Pancreas (tissue), 10 donors: Measurements from ENCODE around the gene SH2D1B. TPM values are rescaled to one million over a fixed set of nuclear protein-coding genes. Genes with fewer than 3 reads are reported as not detected.

Experiments
- ATAC-seq, 4 donors: fragments of 200-7000 bp; cut with Tn5 transposase; one replicate each; pipeline versions ENCODE4 v1.8.0 to v1.9.1; 2020; ENCODE audit warnings: mild to moderate bottlenecking in 4 of 4, moderate library complexity in 4 of 4
- DNase-seq, 6 donors: peaks; one replicate each; pipeline ENCODE4 v3.0.0-alpha.2; 2020
- FAIRE-seq: peaks from 2 replicates; lab custom pipeline; 2012; peaks lifted over from hg19 to GRCh38; lab: Jason Lieb, UNC
- H3K27ac ChIP-seq, 4 donors: fragments of 200-600 bp; sonication (generic); 1 replicate in 3 of 4; 2 replicates in 1 of 4; pipeline versions ENCODE4 v1.5.0 to v1.8.0; 2020
- H3K27me3 ChIP-seq, 4 donors: fragments of 200-600 bp; one replicate each; pipeline ENCODE4 v1.8.0; 2021
- H3K36me3 ChIP-seq, 3 donors: fragments of 200-600 bp; sonication (generic) in 1 of 3; one replicate each; pipeline versions ENCODE4 v1.5.0 to v1.8.0; 2020 to 2021
- H3K4me1 ChIP-seq, 3 donors: fragments of 200-600 bp; one replicate each; pipeline ENCODE4 v1.8.0; 2021
- H3K4me3 ChIP-seq, 4 donors: fragments of 200-600 bp; sonication (generic) in 2 of 4; one replicate each; pipeline versions ENCODE4 v1.5.0 to v1.8.0; 2020 to 2021
- H3K9me3 ChIP-seq, 4 donors: fragments of 200-600 bp; one replicate each; pipeline ENCODE4 v1.8.0; 2021
- WGBS, 2 donors: extraction: QIAGEN DNeasy Blood & Tissue Kit; methylation state at CpG; one replicate each; pipeline ENCODE4 v1.1.7; 2013; 5-methylcytosine and 5-hydroxymethylcytosine counted together
- intact Hi-C, 3 donors: fragments of 100-400 bp; cut with DNase I; formaldehyde crosslinking; loops; one replicate each; pipeline versions ENCODE4 v1.11.1 to v1.14.2; 2022
- polyA plus RNA-seq, 2 donors: library from polyadenylated mRNA; stranded (reverse); fragments of 200-250 nt; gene quantifications; one replicate each; pipeline ENCODE4 v1.2.3, GENCODE V29; 2013
- total RNA-seq, 6 donors: library from RNA; stranded (reverse); fragmentation: NEBNext Ultra II Directional in 4 of 6; extraction: Animal tissue kit (Norgen Biotek cat#: 25700) in 4 of 6; gene quantifications; one replicate each; pipeline versions ENCODE4 v1.2.1 to v1.2.4, GENCODE V29; 2021 to 2023
- TF ChIP-seq, protein P1 (sequence below), 4 donors: fragments of 200-600 bp; sonication (generic) in 3 of 4; IDR thresholded peaks; one replicate each; pipeline versions ENCODE4 v1.5.0 to v1.8.0; 2021; ENCODE audit warnings: antibody characterized with exemption in 4 of 4
- donor health status: healthy with polysubstance abuse.
- donor health status: DM: no; HTN: no; CAD: no; lungs with moderate emphysema.
- donor health status: DM: no; HTN: no; CAD: no.
- donor health status: control.
- donor health status: control.
- donor health status: Bipolar disorder and iron deficiency.
- donor health status: DM: yes; HTN: yes; CAD: no.
- donor health status: DM: no; HTN: no; CAD: no.
- donor health status: DM: no; HTN: no; CAD: no.
- donor health status: DM: yes; HTN: yes; CAD: no.

Gene SH2D1B
- total and polyA plus RNA-seq, 8 donors = 0.06 TPM; not detected in 7

DNA sequence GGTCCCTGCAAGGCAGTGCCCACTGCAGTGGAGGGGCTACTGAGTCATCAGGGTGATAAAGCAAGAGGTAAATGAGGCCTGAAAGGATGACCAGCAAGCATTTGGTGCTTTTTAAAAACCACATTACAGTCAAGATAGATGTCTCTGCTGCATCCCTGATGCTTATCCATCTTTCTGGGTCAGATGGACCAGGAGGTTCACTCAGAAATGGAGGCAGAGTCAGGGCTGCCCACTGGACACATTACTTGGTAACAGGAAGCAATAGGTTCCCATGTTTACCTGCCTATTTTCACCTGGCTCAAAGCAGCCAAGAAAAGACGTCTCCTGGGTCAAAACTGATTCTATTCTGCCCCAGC is 38.9 kb downstream of the SH2D1B start:
- Histone ChIP-seq H3K36me3 (no peaks in the 10 kb centered on the region), H3K27ac (no peak overlapping the region), H3K4me1 (no peaks in the 10 kb centered on the region), H3K9me3 (no peaks in the 10 kb centered on the region), H3K4me3 (no peak overlapping the region), H3K27me3 (no peaks in the 10 kb centered on the region)
- FAIRE-seq (no peak), DNase-seq (no peak), ATAC-seq (no peak)
- intact Hi-C loops = no loop called here
- TF ChIP-seq, protein P1, sequence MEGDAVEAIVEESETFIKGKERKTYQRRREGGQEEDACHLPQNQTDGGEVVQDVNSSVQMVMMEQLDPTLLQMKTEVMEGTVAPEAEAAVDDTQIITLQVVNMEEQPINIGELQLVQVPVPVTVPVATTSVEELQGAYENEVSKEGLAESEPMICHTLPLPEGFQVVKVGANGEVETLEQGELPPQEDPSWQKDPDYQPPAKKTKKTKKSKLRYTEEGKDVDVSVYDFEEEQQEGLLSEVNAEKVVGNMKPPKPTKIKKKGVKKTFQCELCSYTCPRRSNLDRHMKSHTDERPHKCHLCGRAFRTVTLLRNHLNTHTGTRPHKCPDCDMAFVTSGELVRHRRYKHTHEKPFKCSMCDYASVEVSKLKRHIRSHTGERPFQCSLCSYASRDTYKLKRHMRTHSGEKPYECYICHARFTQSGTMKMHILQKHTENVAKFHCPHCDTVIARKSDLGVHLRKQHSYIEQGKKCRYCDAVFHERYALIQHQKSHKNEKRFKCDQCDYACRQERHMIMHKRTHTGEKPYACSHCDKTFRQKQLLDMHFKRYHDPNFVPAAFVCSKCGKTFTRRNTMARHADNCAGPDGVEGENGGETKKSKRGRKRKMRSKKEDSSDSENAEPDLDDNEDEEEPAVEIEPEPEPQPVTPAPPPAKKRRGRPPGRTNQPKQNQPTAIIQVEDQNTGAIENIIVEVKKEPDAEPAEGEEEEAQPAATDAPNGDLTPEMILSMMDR (IDR thresholded peaks at IDR 0.05) = no peak
- 71 to 75% methylated on average over 1 of the region's 1 CpG for WGBS, 2 donors

DNA sequence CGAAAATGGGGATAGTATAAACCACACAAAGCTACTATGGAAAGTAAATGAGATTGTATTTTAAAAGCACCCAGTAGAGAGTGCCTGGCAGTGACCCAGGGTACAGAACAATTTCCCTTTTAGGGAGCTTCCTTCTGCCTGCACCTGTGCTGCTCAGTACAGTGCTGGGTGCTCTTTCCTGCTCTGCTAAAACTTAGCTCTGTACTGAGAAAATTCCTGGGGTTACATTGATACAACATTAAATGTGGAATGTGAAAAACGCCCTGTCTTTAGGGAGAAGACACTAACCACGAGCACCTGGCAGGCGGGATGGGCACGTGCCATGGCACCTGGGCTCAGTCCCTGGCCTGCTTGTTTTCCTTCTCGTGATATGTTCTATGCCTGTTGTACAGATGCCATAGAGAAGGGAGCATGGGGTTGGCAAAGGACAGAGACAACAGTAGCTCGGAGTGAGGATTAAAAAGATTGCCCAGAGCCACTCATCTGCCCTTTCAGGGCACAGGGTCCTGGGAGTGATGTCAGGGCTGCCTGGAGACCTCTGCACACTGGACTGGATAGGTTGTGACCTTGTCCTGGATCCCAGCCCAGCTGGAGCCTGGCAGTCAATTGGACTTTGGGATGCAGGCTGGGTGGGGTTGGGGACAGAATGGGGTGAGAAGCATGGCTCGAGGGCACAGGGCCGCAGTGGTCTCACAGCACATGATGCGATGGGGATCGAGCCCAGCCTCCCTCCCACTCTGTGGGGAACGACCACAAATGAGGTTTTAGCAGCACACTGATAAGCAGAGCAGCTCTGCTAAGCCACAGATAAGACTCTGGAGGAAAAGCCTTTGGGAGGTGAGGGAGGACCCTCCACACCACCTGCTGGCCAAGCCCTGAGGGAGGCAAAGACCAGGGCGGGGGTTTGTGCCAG is 39.5 kb downstream of the SH2D1B start:
- 68 to 70% methylated on average over 13 of the region's 13 CpGs for WGBS, 2 donors
- intact Hi-C loops = no loop called here
- no peak overlapping the region for H3K27ac ChIP-seq
- H3K4me1 ChIP-seq = no peaks in the 10 kb centered on the region
- H3K4me3 ChIP-seq = no peak overlapping the region
- no peaks in the 10 kb centered on the region for H3K36me3 ChIP-seq
- no peak for FAIRE-seq
- H3K9me3 ChIP-seq = no peaks in the 10 kb centered on the region
- TF ChIP-seq, protein P1 (IDR thresholded peaks at IDR 0.05) = no peak
- H3K27me3 ChIP-seq = no peaks in the 10 kb centered on the region
- DNase-seq = no peak
- no peak for ATAC-seq

DNA sequence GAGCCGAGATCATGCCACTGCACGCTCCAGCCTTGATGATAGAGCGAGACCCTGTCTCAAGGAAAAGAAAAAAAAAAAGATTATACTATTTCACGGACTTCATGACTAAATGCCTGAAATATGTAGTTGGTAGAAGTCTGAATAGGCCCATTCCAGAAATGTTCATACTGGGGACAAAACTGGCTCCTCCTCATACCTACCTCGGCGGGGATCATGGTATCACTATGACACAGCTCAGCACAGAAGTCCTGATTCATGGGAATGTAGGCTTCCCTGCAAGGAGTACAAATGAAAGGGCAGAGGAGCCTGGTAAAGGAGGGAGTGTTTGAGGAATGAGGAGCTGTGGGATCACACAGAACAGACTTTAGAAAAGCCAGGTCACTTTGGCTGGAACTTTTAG is 40.3 kb downstream of the SH2D1B start:
- FAIRE-seq (no peak), DNase-seq (no peak), ATAC-seq (no peak)
- Histone ChIP-seq H3K27ac (no peak overlapping the region), H3K9me3 (no peaks in the 10 kb centered on the region), H3K4me1 (no peaks in the 10 kb centered on the region), H3K36me3 (no peaks in the 10 kb centered on the region), H3K27me3 (no peaks in the 10 kb centered on the region), H3K4me3 (no peak overlapping the region)
- TF ChIP-seq, protein P1 (IDR thresholded peaks at IDR 0.05) = no peak
- intact Hi-C loops = no loop called here
- 90 to 93% methylated on average over 6 of the region's 6 CpGs for WGBS, 2 donors

DNA sequence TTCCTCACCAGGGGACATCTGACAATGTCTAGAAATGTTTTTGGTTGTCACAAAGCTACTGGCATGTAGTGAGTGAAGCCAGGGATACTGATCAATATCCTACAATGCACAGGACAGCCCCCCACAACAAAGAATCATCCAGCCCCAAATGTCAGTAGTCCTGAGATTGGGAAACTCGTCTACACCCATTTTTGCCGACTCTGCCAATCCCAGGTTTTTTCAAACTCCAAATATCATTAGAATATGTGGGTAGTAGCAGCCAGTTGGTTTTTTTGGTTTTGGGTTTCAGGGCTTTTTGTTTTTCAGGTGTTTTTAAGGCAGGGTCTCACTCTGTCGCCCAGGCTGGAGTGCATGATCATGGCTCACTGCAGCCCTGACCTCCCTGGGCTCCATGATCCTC is 41.2 kb downstream of the SH2D1B start:
- intact Hi-C loops = no loop called here
- no peaks in the 10 kb centered on the region for H3K9me3 ChIP-seq
- no peak overlapping the region for H3K27ac ChIP-seq
- ATAC-seq = no peak
- FAIRE-seq = no peak
- DNase-seq = no peak
- H3K4me3 ChIP-seq = no peak overlapping the region
- TF ChIP-seq, protein P1 (IDR thresholded peaks at IDR 0.05) = no peak
- no peaks in the 10 kb centered on the region for H3K36me3 ChIP-seq
- WGBS, 2 donors = 90 to 96% methylated on average over 3 of the region's 3 CpGs
- no peaks in the 10 kb centered on the region for H3K4me1 ChIP-seq
- H3K27me3 ChIP-seq = no peaks in the 10 kb centered on the region

DNA sequence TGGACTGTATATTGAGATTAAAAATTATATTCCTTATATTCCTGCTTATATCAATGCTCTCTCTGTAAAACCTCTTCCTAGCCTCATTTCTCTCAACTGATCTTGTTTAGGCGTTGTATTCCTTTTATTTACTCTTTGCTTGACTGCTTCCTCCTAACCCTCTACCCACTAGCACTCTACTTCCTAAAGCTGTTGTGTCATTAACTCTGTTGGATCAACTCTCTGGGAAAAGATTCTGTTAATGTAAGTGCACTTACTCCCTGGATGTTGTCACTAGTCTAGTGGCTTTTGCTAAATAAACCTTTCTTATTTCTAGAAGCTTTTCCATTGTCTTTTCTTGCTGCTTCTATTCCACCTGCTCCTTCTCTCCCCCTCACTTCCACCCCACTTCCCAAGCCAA is 41.8 kb downstream of the SH2D1B start:
- intact Hi-C loops = no loop called here
- Histone ChIP-seq H3K4me3 (no peak overlapping the region), H3K27me3 (no peaks in the 10 kb centered on the region), H3K4me1 (no peaks in the 10 kb centered on the region), H3K36me3 (no peaks in the 10 kb centered on the region), H3K9me3 (no peaks in the 10 kb centered on the region), H3K27ac (no peak overlapping the region)
- 89 to 91% methylated on average over 1 of the region's 1 CpG for WGBS, 2 donors
- DNase-seq (no peak), FAIRE-seq (no peak), ATAC-seq (no peak)
- TF ChIP-seq, protein P1 (IDR thresholded peaks at IDR 0.05) = no peak
